Stimulated activated CD8-positive, alpha-beta memory T cell treated with anti-CD3 and anti-CD28 coated beads, Interleukin-15, amount 100 ng/mL, for 1 hour (primary cell): ENCODE measurements around the gene EIF4E3.

Experiments used
- DNase-seq: peaks from one replicate; pipeline ENCODE4 v3.0.0-alpha.2; 2020; ENCODE audit warnings: low read depth

Gene EIF4E3

DNA sequence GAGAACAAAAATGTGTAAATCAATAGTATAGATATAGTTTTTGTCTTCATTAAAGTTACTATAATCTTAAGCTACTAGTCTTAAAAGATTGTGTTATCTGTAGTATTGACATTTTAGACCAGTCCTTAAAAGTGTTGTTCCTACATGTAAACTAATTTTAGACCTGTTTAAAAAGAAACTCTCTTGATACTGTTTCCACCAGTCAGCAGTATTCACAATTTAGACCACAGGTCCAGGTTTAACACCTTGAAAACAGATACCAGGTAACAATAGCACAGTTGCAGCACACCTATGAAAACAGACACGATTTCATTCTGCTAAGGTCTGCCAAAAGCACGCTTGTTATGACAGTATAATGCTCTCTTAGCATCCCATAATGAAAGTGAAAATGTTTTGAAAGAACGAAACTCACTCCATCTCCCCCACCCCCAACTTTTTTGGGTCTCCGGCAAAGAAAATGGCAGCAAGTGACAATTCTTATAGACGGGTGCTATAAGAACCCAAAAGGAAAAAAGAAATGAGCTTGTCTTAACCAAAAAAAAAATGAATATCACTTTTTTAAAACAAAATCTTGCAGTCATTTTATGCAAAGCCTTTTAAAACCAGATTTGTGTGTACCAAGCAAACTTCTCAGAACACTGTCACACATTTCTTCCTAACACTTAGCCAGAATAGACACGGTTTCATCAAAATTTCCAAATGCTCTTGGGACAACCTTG, 1.6 kb downstream of the EIF4E3 start:
- no peak for DNase-seq

DNA sequence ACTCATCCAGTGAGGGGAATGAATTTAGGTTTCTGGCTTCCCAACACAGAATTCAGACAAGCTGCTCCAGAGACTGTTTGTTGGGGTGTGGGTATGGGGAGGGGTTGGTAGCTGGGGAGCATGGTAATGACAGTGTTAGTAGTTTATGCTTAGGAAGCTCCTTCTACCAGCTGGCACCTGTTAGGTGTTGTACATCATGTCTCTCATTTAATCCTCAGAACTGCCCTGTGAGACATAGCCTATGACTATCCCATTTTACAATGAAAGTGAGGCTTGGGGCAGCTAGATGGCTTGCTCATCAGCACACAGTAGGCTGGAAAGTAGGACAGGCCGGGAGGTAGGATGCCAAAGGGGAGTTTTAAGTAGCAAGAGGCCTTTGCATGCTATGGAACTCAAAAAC, 2.5 kb downstream of the EIF4E3 start:
- DNase-seq: no peak

DNA sequence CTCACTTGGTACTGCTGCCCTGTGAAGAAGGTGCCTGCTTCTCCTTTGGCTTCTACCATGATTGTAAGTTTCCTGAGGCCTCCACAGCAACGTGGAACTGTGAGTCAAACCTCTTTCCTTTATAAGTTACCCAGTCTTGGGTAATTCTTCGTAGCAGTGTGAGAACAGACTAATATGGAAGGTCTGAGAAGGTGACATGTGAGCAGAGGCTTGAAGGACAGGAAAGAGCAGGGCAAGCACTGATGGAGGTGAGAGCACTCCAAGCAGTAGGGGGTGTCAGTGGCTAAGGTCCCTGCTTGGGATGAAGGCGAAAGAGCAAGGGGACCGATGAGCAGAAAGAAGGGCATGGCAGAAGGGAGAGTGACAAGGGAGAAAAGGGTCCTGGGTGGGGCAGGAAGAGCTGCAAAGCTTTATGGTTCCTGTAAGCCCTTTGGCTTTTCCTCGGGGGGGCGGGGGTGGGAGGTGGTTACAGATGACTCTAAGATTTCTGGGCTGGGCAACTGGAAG, 3.5 kb downstream of the EIF4E3 start:
- DNase-seq: no peak

DNA sequence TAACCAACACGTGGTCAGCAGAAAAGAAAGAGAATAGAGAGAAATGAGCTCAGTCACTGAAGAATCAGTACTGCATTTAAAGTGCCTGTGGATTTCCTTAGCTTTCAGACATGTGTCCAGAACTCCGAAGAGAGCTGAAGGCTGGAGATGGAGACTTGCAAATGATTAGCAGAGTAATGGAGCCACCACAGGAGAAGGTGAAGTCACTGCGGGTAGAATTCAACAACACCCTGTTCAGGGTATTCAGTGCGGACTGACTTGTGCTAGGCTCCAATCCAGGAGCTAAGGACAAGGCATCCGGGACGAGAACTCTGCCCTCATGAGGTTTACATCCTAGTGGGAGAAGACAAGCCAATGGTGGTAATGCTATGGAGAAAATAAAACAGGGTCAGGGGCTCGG, 4.2 kb downstream of the EIF4E3 start:
- DNase-seq: no peak

DNA sequence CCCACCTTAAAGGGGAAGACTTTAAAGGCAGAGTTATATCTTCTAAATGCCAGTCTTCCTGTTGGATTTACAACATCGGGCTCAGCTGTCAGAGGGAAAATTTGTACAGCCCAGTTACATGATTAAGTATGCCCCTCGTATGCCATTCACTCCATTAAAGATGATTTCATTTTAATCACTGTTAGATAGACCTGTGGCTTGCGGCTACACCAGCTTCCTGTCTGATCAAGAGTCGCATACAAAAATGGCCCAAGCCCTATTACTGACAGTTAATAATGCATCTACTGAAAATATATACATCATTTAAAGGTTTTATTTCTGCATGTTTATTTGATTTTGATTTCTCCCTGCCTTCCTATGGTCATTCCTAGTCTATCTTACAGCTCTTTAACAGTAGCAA, 7.1 kb downstream of the EIF4E3 start:
- DNase-seq: no peak

DNA sequence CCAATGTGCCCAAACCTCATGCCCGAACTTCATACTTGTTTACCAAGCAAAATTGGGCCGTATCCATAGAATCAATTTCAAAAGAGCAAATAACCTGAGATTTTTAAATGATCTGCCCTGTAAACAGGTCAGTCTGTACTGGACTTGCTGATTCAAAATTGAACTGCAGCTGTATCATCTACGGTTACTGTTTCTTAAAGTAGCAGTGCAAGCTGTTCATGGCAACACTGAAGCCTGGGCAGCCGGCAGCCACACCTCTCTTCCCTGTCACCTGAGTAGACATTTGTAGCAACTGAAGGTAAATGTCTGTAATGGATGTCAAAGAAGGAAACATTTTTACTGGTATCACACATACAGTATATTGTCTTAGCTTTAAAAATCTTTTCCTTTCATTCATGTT, 10.6 kb downstream of the EIF4E3 start:
- DNase-seq: no peak

DNA sequence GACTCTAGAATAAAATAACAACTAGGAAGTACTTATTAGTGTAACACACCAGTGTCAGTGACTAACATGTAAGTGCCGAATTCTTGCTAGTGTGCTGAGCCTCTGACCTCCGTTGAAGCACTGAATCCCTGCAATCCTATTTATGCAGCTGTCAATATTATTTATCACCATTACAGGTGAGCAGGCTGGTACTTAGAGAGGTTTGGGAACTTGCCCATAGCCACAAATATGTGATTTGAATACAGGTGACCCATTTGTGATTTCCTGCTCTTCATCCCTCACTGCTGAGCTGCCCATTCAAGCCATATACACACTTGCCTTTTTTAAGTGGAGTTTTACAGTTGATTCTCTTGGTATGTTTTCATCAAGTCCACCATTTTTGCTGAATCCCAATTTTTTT, 12.2 kb downstream of the EIF4E3 start:
- no peak for DNase-seq

DNA sequence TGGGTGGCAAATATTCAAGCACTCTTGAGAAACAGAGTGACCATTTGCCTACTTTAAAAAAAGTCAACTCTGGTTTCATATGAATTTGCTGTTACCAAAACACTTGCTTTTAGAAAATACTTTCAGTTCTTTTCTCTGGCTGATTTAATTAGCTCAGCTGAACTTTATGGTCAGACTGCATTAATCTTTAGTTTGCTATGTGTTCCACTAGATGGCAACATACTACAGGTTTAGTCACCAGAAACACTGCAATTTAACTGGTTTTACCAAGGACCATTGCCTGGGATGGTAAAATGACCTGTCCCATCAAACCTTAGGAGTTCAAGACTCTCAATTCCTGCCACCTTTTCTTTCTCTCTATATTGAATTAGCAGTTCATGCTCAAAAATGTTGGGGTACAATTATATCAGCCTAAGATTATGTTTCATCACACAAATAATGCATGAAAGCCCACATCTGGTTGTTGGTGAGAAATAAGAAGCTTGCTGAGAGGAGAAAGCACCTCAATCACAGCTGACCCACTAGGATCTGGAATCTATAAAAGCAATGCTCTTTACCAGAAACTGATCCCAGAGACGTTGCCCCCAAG, 14.2 kb downstream of the EIF4E3 start:
- no peak for DNase-seq

DNA sequence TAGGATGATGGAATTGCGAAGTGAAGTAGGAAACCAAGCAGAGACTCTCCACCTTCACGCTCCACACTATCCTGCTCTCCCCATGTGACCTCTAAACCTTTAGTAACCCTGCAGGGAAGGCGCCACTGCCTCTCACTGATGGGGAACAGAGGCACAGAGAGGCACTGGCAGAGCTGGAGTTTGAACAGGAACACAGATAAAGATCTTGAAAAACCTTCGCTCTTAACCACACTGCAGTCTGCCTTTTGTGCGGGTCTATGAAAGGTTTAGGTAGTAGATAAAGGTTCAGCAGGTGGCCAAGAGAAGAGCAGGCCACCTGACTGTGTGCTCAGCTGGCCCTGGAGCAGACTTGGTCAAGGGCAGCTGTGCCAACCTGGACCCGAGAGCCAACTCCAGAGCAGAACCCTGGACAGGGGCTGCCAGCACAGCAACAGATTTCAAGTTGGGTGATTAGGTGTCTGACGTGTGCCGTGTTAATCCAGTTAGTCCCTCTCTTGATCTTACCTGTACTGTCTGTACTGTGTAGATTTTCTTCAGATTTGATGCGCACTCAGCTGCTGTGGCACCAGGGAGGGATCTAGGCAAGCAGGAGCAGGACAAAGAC, 15.2 kb downstream of the EIF4E3 start:
- no peak for DNase-seq

DNA sequence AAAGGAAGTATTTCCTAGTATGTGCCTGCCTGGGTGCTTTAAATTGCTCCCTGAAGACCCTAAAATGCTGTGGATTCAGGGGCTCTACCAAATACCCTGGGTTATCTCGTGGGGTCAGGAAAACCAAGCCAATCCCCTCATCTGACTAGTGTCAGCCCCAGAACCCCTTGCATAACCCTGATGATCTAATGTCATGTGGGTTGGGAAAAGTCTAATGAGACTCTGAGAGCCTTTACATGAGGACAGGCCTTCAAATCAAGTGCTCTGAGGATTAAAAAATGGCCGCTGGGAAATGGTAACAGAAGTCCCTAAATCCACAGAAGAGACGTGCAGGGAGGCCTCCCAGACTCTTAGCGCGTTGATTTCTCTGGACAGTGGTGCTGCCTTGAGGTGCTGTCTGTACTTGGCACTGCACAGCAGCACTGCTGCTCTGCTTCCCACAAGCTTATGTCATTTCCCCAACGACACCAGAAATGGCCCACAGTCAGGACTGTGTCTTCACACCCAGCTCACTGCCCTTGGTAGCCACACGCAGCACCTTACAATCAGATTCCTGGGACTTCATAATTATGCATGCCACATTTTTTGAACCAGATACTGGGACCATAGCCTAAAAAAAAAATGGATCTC, 16.6 kb downstream of the EIF4E3 start:
- DNase-seq: no peak

DNA sequence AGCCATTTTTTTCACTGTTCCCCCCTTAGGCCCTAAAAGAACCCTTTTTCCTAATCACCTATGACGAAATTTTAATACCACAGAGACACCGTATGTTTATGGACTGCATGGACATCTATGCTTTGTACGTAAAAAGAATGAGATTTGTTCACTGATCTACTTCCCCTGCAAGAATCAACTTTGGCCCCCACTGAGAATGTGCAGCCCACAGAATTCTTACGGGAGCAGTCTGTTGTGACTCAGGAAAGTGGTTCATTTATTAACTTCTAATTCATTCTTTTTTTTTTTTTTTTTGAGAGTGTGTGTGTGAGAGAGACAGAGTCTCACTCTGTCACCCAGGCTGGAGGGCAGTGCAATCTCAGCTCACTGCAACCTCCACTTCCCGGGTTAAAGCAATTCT, 17.6 kb downstream of the EIF4E3 start:
- no peak for DNase-seq

DNA sequence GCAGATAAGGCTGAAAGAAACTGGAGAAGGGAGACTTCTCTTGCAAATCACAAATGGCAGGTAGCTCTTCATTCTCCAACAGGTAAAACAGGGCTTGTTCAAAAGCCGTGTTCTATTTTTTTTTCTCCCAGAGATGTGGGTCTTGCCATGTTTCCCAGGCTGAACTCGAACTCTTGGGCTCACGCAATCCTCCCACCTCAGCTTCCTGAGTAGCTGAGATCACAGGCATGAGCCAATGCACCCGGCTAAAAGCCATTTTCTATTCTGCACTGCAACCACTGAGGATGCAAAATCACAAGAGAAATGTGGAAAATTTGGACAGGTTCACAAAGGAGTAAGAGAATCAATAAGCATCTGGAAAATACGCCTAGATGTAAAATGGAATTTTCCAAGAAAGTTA, 19.5 kb downstream of the EIF4E3 start:
- DNase-seq: no peak

DNA sequence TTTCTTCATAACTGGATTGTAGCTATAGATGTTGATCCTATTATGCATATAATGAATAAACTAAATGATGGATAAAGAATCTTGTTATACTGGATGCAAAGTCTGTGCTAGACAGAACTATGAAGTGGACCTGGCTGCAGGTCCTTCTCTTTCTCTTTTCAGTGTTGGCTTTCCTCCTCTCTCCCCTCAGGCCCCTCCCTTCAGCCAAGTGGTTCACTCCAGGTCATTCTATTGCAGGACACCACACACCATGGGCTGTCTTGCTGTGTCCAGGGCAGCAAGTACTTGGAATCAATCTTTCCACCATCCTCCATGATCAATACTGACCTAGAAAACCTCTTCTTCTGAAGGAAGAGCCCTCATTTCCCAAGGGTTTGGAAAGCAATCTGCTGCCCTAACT, 20.3 kb downstream of the EIF4E3 start:
- DNase-seq: no peak

DNA sequence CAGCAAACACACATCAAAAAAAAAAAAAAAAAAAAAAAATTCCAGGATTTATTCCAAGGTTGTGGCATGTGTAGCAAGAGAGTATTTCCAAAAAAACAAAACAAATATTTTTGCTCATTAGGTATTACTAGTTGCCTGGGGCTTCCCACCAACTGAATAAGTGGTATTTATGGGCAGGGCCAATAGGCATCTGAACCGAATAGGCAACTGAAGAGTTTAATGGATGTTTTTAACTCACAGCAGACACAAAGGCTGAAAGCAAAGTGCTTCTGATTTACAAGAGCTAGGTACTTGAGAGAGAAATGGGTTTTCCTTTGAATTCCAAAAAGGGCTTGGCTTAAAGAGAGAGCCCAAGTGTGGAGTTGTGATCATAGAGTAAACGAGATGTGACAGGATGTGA, 21.4 kb downstream of the EIF4E3 start:
- no peak for DNase-seq

DNA sequence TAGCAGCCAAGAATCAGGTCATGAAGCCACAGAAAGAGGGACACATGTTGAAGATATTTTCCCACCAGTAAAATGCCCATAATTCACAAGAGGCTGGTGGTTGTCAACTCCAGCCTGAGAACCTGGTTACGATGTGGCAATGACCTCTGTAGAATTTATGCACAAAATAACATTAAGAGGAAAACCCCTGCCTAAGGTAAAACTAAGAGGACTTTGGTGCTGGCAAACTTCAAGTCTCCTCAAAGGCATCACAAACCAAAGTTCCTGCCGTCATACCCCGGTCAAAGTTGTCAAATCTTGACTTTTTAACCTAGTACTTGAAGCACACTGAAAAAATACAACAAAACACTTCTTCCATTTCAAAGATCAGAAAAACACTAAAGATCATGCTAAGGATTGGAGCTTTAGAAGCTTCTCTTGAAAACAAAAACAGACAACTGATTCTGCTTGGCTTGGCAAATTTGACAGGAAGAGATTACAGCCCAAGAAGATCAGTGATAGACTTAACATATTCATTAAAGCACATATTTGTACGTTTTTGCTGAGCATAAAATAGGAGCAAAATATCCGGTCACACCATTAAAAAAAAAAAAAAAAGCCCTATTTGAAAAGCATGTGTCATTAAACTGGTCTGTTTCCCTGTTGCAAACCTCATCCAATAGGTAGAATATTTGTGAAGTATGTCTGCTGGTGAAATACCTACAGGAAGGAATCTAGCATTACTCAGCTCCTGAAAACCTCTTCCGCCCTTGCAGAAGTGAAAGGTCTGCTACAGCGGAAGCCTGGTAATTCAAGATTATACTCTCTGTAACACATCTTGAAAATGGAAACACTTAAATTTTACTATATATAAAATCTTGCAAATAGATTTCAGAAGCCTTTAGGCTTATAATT, 22.8 kb downstream of the EIF4E3 start:
- DNase-seq: no peak

DNA sequence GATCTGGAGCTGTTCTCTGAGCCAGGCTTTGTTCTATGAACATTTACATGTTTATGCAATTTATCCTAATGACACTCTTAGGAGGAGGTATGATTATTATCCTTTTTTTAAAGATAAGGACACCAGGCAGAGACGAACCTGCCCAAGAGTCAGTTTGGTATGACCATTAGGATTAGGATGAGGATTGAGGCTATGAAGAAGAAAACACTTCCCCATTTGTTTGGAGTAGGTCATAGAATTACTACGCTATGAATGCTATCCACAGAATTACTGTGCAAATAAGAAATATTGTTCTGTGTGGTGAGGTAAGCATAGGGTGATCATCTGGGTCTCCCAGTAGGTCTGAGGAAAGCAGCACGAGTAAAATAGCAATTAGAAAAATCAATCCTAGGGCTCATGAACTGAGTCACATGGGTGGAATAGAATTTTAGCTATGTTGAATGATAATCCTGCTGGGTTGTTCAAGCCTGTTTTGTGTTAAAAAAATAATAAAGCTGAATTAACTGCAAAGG, 23.9 kb downstream of the EIF4E3 start:
- DNase-seq: no peak

DNA sequence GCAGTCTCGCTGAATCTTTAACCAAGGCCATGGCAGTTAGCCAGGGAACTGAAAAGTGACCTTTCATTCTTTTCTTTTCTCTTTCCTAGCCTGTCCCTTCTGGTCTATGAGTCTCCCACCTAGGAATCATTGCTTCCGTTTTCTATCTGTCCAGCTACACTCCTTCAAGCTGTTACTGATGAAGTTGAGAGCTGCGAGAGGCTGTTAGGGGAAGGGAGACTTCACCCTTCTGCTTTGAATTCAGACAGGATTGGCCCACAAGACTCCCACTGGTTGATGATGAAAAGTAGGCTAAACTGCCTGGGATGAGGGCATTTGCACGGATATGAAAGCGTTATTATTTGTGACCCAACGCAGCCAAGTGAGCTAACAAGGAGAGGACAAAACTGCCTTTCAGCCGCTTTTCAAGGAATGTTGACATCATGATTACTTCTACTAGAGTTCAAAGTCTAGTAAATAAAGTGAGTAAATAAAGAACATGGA, 30.2 kb downstream of the EIF4E3 start:
- DNase-seq: no peak

DNA sequence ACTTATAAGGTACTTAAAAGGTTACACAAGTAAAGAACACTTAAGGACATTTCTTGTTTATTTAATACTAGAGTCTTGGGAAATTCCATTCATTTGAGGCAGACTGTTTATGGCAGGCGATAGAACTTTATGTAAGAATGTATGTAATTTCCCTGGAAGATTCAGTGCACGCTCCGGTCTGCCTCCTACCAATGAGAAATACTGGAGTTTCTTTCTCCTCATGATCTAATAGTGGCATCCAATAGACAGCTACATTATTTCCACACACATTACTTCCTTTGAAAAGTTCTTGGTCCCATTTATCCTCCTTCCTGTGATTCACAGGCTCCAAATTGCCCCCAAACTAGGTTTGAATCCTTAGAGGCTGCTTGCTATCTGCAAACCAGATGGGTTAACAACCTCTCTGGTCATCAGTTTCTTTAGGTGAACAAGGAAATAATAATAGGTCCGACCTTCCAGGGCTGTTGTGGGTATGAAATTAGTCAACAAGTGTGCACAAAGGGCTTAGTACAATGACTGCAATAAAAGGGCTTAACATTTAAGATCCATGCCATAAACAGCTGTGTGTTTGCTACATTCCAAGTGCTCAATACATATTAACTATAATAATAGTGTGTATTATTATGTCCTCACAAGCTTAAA, 30.7 kb downstream of the EIF4E3 start:
- no peak for DNase-seq

DNA sequence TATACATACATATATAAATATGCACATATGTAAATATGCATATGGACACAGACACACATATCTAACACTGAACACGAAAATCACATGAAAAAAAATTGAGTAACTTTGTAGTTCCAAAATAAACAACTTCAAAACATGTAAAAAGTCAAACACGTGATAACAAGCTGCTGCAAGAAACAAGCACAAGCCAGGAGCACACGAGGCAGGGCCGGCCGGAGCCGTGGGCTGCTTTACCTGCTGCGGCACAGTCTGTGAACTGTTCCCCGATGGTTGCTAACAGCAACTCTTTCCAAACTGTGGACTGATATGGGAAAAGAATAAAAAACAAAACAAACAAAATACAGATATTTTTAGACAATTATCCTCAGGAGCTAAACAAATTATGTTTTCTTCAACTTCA, 31.6 kb downstream of the EIF4E3 start:
- no peak for DNase-seq

DNA sequence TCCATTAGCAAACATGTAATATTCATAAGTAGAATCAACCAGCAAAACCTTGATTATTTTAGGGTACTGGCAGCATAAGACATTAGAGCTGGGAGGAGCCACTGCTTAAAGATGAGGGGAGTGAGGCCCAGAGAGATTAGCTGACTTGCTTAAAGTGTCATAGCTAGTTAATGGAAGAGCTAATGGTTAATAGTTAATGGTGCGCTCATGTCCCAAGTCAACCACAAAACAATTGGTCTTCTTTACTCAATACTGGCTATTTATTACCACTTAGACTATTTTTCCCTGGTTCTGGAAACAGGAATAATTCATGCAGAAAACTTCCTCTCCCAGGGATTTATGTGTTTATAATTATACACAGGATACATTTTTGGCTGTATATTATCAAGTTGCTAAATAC, 33.1 kb downstream of the EIF4E3 start:
- DNase-seq: no peak

DNA sequence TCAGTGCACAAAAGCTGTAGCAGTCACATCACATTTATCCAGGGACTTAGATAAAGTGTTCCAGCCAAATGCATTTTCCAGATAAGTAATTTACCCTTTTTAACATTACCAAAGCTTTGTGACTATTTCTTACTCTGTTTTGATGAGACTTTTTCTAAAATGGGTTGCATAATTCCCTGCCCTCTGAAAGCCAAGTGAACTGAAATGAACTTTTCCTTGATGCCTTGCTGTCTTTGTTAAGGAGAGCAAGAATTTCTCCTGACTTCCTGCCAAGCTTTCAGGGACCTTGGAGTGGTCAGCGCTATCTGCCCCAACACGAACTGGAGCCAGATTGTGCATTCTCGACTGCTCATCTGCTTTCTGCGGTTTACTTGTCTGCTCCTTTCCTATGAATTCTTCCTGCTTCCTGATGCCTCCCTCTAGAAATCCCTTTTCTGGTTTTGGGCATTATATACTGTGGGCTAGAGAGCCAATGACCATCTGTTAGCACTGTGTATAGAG, 34.8 kb downstream of the EIF4E3 start:
- DNase-seq: no peak
